ENCODE measurements around the gene ZGRF1. TPM values are rescaled to one million over a fixed set of nuclear protein-coding genes. Genes with fewer than 3 reads are reported as not detected.

ZGRF1 gene
- total RNA-seq, 1 donor from 2014 or later: 13.0 TPM

GRCh38 chr4:112591593-112591992 is 45.1 kb downstream of the ZGRF1 start:
- Histone ChIP-seq H3K27ac (ENCODE audit: low read depth, low read length) (no peak overlapping the region), H3K4me1 (ENCODE audit: control insufficient read depth in 3 of 3, insufficient read depth in 3 of 3, low read length in 3 of 3) (no peaks in the 10 kb centered on the region), H3K4me3 (ENCODE audit: low read length in 3 of 3) (no peak overlapping the region), H3K27me3 (ENCODE audit: control insufficient read depth in 3 of 3, insufficient read depth in 3 of 3, low read length in 3 of 3) (no peaks in the 10 kb centered on the region), H3K36me3 (ENCODE audit: control insufficient read depth in 3 of 3, insufficient read depth in 3 of 3, low read length in 3 of 3) (no peaks in the 10 kb centered on the region), H3K9me3 (ENCODE audit: control insufficient read depth in 3 of 3, low read length in 3 of 3) (no peaks in the 10 kb centered on the region), H3K9ac (ENCODE audit: low read depth in 1 of 3, low read length in 3 of 3) (no peak overlapping the region)

GRCh38 chr4:112589206-112589605 is 47.5 kb downstream of the ZGRF1 start:
- Histone ChIP-seq H3K9ac (ENCODE audit: low read depth in 1 of 3, low read length in 3 of 3) (no peak overlapping the region), H3K9me3 (ENCODE audit: control insufficient read depth in 3 of 3, low read length in 3 of 3) (no peaks in the 10 kb centered on the region), H3K27ac (ENCODE audit: low read depth, low read length) (no peak overlapping the region), H3K27me3 (ENCODE audit: control insufficient read depth in 3 of 3, insufficient read depth in 3 of 3, low read length in 3 of 3) (no peaks in the 10 kb centered on the region), H3K36me3 (ENCODE audit: control insufficient read depth in 3 of 3, insufficient read depth in 3 of 3, low read length in 3 of 3) (no peaks in the 10 kb centered on the region), H3K4me1 (ENCODE audit: control insufficient read depth in 3 of 3, insufficient read depth in 3 of 3, low read length in 3 of 3) (no peaks in the 10 kb centered on the region), H3K4me3 (ENCODE audit: low read length in 3 of 3) (no peak overlapping the region)

GRCh38 chr4:112585977-112586736 is 50.6 kb downstream of the ZGRF1 start:
- Histone ChIP-seq H3K9me3 (ENCODE audit: control insufficient read depth in 3 of 3, low read length in 3 of 3) (no peaks in the 10 kb centered on the region), H3K4me3 (ENCODE audit: low read length in 3 of 3) (no peak overlapping the region), H3K36me3 (ENCODE audit: control insufficient read depth in 3 of 3, insufficient read depth in 3 of 3, low read length in 3 of 3) (peaks cover 4 to 13% (median 5%) of the 10 kb centered on the region in 3 donors), H3K9ac (ENCODE audit: low read depth in 1 of 3, low read length in 3 of 3) (no peak overlapping the region), H3K27ac (ENCODE audit: low read depth, low read length) (no peak overlapping the region), H3K4me1 (ENCODE audit: control insufficient read depth in 3 of 3, insufficient read depth in 3 of 3, low read length in 3 of 3) (no peaks in the 10 kb centered on the region), H3K27me3 (ENCODE audit: control insufficient read depth in 3 of 3, insufficient read depth in 3 of 3, low read length in 3 of 3) (no peaks in the 10 kb centered on the region)

- H3K4me1 ChIP-seq (ENCODE audit: control insufficient read depth in 3 of 3, insufficient read depth in 3 of 3, low read length in 3 of 3): no peaks in the 10 kb centered on the region
- no peak overlapping the region for H3K4me3 ChIP-seq (ENCODE audit: low read length in 3 of 3)
- H3K27ac ChIP-seq (ENCODE audit: low read depth, low read length): no peak overlapping the region
- no peaks in the 10 kb centered on the region for H3K36me3 ChIP-seq (ENCODE audit: control insufficient read depth in 3 of 3, insufficient read depth in 3 of 3, low read length in 3 of 3)
- no peaks in the 10 kb centered on the region for H3K9me3 ChIP-seq (ENCODE audit: control insufficient read depth in 3 of 3, low read length in 3 of 3)
- no peaks in the 10 kb centered on the region for H3K27me3 ChIP-seq (ENCODE audit: control insufficient read depth in 3 of 3, insufficient read depth in 3 of 3, low read length in 3 of 3)
- no peak overlapping the region for H3K9ac ChIP-seq (ENCODE audit: low read depth in 1 of 3, low read length in 3 of 3)
Observed at GRCh38 chr4:112567536-112567935, 69.2 kb downstream of the ZGRF1 start.

GRCh38 chr4:112564706-112565270 is 71.9 kb downstream of the ZGRF1 start:
- H3K36me3 ChIP-seq (ENCODE audit: control insufficient read depth in 3 of 3, insufficient read depth in 3 of 3, low read length in 3 of 3): no peaks in the 10 kb centered on the region
- H3K9me3 ChIP-seq (ENCODE audit: control insufficient read depth in 3 of 3, low read length in 3 of 3): no peaks in the 10 kb centered on the region
- H3K27me3 ChIP-seq (ENCODE audit: control insufficient read depth in 3 of 3, insufficient read depth in 3 of 3, low read length in 3 of 3): no peaks in the 10 kb centered on the region
- no peak overlapping the region for H3K27ac ChIP-seq (ENCODE audit: low read depth, low read length)
- no peak overlapping the region for H3K9ac ChIP-seq (ENCODE audit: low read depth in 1 of 3, low read length in 3 of 3)
- no peak overlapping the region for H3K4me3 ChIP-seq (ENCODE audit: low read length in 3 of 3)
- no peaks in the 10 kb centered on the region for H3K4me1 ChIP-seq (ENCODE audit: control insufficient read depth in 3 of 3, insufficient read depth in 3 of 3, low read length in 3 of 3)

- H3K36me3 ChIP-seq (ENCODE audit: control insufficient read depth in 3 of 3, insufficient read depth in 3 of 3, low read length in 3 of 3): no peaks in the 10 kb centered on the region
- no peaks in the 10 kb centered on the region for H3K9me3 ChIP-seq (ENCODE audit: control insufficient read depth in 3 of 3, low read length in 3 of 3)
- H3K27ac ChIP-seq (ENCODE audit: low read depth, low read length): no peak overlapping the region
- no peak overlapping the region for H3K4me3 ChIP-seq (ENCODE audit: low read length in 3 of 3)
- no peaks in the 10 kb centered on the region for H3K27me3 ChIP-seq (ENCODE audit: control insufficient read depth in 3 of 3, insufficient read depth in 3 of 3, low read length in 3 of 3)
- no peak overlapping the region for H3K9ac ChIP-seq (ENCODE audit: low read depth in 1 of 3, low read length in 3 of 3)
- no peaks in the 10 kb centered on the region for H3K4me1 ChIP-seq (ENCODE audit: control insufficient read depth in 3 of 3, insufficient read depth in 3 of 3, low read length in 3 of 3)
Observed at GRCh38 chr4:112563431-112564200, 73.1 kb downstream of the ZGRF1 start.

- H3K9ac ChIP-seq (ENCODE audit: low read depth in 1 of 3, low read length in 3 of 3): no peak overlapping the region
- no peaks in the 10 kb centered on the region for H3K9me3 ChIP-seq (ENCODE audit: control insufficient read depth in 3 of 3, low read length in 3 of 3)
- no peak overlapping the region for H3K4me3 ChIP-seq (ENCODE audit: low read length in 3 of 3)
- H3K4me1 ChIP-seq (ENCODE audit: control insufficient read depth in 3 of 3, insufficient read depth in 3 of 3, low read length in 3 of 3): no peaks in the 10 kb centered on the region
- no peaks in the 10 kb centered on the region for H3K36me3 ChIP-seq (ENCODE audit: control insufficient read depth in 3 of 3, insufficient read depth in 3 of 3, low read length in 3 of 3)
- no peak overlapping the region for H3K27ac ChIP-seq (ENCODE audit: low read depth, low read length)
- no peaks in the 10 kb centered on the region for H3K27me3 ChIP-seq (ENCODE audit: control insufficient read depth in 3 of 3, insufficient read depth in 3 of 3, low read length in 3 of 3)
Observed at GRCh38 chr4:112562254-112562879, 74.3 kb downstream of the ZGRF1 start.

GRCh38 chr4:112560084-112560483 is 76.6 kb downstream of the ZGRF1 start:
- H3K36me3 ChIP-seq (ENCODE audit: control insufficient read depth in 3 of 3, insufficient read depth in 3 of 3, low read length in 3 of 3): no peaks in the 10 kb centered on the region
- no peak overlapping the region for H3K27ac ChIP-seq (ENCODE audit: low read depth, low read length)

GRCh38 chr4:112559053-112559452 is 77.7 kb downstream of the ZGRF1 start:
- Histone ChIP-seq H3K4me3 (ENCODE audit: low read length in 3 of 3) (no peak overlapping the region), H3K9ac (ENCODE audit: low read depth in 1 of 3, low read length in 3 of 3) (no peak overlapping the region), H3K27ac (ENCODE audit: low read depth, low read length) (no peak overlapping the region), H3K36me3 (ENCODE audit: control insufficient read depth in 3 of 3, insufficient read depth in 3 of 3, low read length in 3 of 3) (no peaks in the 10 kb centered on the region), H3K9me3 (ENCODE audit: control insufficient read depth in 3 of 3, low read length in 3 of 3) (no peaks in the 10 kb centered on the region), H3K4me1 (ENCODE audit: control insufficient read depth in 3 of 3, insufficient read depth in 3 of 3, low read length in 3 of 3) (no peaks in the 10 kb centered on the region), H3K27me3 (ENCODE audit: control insufficient read depth in 3 of 3, insufficient read depth in 3 of 3, low read length in 3 of 3) (no peaks in the 10 kb centered on the region)

More at GRCh38 chr4:112560084-112560483, 76.6 kb downstream of the ZGRF1 start:
- no peaks in the 10 kb centered on the region for H3K27me3 ChIP-seq (ENCODE audit: control insufficient read depth in 3 of 3, insufficient read depth in 3 of 3, low read length in 3 of 3)
- no peak overlapping the region for H3K4me3 ChIP-seq (ENCODE audit: low read length in 3 of 3)
- H3K9me3 ChIP-seq (ENCODE audit: control insufficient read depth in 3 of 3, low read length in 3 of 3): no peaks in the 10 kb centered on the region
- no peak overlapping the region for H3K9ac ChIP-seq (ENCODE audit: low read depth in 1 of 3, low read length in 3 of 3)
- H3K4me1 ChIP-seq (ENCODE audit: control insufficient read depth in 3 of 3, insufficient read depth in 3 of 3, low read length in 3 of 3): no peaks in the 10 kb centered on the region

All from skeletal muscle tissue (tissue), 4 donors.